ENCODE measurements around the gene DMAP1.

DNA sequence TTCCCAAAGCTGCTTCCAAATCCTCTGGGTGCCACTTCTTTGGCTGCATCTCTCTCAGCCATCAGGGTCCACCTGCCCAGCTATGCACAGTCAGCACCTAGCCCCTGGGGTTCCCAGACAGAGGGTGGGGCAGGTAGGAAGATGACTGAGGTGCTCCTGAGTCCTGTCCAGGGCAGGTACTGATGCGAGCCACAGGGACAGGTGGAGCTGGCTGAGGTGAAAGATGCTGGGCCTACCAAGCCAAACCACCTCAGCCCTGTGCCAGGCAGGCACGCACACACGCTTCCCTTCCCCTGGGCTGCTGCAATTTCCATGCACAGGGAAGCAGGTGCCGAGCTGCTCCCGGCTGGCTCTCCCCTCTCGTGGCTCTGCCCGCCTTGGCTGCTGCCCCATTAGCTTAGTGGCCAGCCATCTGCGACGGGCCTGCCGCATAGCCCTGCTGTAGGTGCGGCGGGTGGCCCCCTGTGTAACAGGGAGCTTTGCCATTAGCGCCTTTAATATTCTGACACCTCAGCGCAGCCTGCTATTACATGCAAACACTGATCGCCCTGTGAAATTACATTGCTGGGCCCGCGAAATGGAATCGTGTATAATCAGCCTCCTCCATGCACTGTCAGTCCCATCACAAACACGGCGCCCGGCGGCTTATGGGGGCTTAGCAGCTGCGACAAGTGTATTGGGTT lies 38.9 kb downstream of the DMAP1 start:
- TF ChIP-seq, protein P1, sequence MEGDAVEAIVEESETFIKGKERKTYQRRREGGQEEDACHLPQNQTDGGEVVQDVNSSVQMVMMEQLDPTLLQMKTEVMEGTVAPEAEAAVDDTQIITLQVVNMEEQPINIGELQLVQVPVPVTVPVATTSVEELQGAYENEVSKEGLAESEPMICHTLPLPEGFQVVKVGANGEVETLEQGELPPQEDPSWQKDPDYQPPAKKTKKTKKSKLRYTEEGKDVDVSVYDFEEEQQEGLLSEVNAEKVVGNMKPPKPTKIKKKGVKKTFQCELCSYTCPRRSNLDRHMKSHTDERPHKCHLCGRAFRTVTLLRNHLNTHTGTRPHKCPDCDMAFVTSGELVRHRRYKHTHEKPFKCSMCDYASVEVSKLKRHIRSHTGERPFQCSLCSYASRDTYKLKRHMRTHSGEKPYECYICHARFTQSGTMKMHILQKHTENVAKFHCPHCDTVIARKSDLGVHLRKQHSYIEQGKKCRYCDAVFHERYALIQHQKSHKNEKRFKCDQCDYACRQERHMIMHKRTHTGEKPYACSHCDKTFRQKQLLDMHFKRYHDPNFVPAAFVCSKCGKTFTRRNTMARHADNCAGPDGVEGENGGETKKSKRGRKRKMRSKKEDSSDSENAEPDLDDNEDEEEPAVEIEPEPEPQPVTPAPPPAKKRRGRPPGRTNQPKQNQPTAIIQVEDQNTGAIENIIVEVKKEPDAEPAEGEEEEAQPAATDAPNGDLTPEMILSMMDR (optimal IDR thresholded peaks at IDR 0.05 in 1 of 3, IDR thresholded peaks at IDR 0.05 in 1 of 3, conservative IDR thresholded peaks at IDR 0.05 in 1 of 3; ENCODE audit: extremely low read depth in 1 of 3, insufficient read depth in 2 of 3, low read length in 3 of 3): no peak
- TF ChIP-seq EZH2 (IDR thresholded peaks at IDR 0.05; ENCODE audit: low read length): no peak
